Measurements from ENCODE around the gene FYB1.
"Not testable (repeated sequence)": the region's sequence is repeated elsewhere in the genome, so short reads cannot be mapped to it uniquely, and the experiment has no call there.

Gene FYB1

GRCh38 chr5:39189292-39189955, 29.9 kb downstream of the FYB1 start:
- H3K4me3 ChIP-seq (ENCODE audit: low read length): no peak overlapping the region
- H3K36me3 ChIP-seq (ENCODE audit: insufficient read depth, low read depth, low read length): no peaks in the 10 kb centered on the region
- H3K27me3 ChIP-seq (ENCODE audit: insufficient read depth, low read length): no peaks in the 10 kb centered on the region
- no peak overlapping the region for H3K9ac ChIP-seq (ENCODE audit: low read depth, low read length)
- H3K9me3 ChIP-seq (ENCODE audit: insufficient read depth, low read depth, low read length): no peaks in the 10 kb centered on the region
- H3K27ac ChIP-seq (ENCODE audit: low read length): no peak overlapping the region
- H3K4me1 ChIP-seq (ENCODE audit: insufficient read depth, low read length): no peaks in the 10 kb centered on the region

DNA sequence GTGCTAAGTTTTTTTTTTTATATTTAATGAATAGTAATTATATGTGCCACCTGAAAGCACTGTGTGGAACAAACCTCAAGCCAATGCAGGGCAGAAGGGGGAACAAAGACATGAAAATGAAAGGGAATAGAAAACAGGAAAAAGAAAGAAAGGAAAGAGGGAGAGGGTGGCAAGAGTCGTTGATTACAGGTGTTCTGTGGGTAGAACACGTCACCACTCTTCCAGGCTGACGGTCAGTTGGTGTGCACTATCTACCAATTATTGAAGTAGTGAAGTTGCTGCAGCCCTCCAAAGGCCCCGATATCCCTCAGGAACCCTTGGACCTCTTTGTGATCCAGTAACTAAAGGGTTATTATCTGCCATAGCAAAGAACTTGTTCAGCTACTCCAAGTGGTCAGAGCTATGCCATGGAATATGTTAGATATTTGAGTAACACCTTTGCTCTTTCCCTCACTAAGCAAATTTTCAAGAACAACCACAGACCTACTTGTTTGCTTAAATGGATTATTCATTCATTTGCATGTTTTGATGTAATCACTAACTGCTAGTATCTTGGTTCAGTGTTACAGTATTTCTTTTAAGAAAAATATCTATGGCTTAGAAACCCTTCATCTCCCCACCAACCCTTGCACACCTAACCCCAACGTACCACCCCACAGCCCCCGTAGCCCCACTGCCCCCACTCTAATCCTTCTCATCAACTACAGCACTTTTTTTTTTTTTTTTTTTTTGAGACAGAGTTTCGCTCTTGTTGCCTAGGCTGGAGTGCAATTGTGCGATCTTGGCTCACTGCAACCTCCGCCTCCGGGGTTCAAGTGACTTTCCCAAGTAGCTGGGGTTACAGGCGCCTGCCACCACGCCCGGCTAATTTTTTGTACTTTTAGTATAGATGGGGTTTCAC, 31.3 kb downstream of the FYB1 start:
- Histone ChIP-seq H3K27ac (ENCODE audit: low read length) (no peak overlapping the region), H3K36me3 (ENCODE audit: insufficient read depth, low read depth, low read length) (no peaks in the 10 kb centered on the region), H3K27me3 (ENCODE audit: insufficient read depth, low read length) (no peaks in the 10 kb centered on the region), H3K9me3 (ENCODE audit: insufficient read depth, low read depth, low read length) (no peaks in the 10 kb centered on the region), H3K4me3 (ENCODE audit: low read length) (no peak overlapping the region), H3K4me1 (ENCODE audit: insufficient read depth, low read length) (no peaks in the 10 kb centered on the region), H3K9ac (ENCODE audit: low read depth, low read length) (no peak overlapping the region)

DNA sequence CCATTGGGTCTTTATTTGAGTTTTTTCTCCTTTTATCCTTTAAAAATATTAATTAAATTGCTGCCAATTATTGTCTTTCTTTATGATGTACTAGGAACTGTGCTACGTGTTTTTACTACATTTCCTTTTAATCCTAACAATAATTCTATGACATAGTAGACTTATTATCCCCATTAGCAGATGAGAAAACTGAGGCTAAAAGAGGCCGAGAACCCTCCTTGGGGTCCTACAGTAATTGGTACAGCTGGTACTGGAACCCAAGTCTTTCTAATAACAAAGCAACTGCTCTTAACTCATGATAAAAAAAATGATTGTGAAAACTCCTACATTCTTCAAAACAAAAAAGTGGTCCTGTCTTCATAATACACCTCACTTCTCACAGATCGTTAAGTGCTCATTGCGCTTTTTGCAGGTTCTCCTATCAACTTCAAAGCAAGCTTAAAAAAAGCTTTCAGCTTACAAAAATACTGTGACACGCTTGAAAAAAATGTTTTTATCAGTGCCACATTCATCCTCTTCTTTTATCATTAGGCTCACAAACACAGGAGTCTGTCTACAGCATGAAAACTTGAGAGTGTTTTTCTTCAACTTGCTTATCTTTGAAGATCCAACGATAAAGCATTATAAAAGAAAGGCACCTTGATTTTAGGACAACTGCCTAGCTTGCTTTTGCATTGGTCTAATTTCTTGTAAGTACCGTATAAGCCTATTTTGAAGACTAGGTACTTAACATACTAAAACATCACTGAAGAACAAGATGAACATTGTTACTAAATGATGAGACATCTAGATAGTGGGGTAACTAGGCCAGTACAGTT, 32.4 kb downstream of the FYB1 start:
- no peaks in the 10 kb centered on the region for H3K36me3 ChIP-seq (ENCODE audit: insufficient read depth, low read depth, low read length)
- no peak overlapping the region for H3K9ac ChIP-seq (ENCODE audit: low read depth, low read length)
- no peak overlapping the region for H3K4me3 ChIP-seq (ENCODE audit: low read length)
- H3K27me3 ChIP-seq (ENCODE audit: insufficient read depth, low read length): no peaks in the 10 kb centered on the region
- H3K9me3 ChIP-seq (ENCODE audit: insufficient read depth, low read depth, low read length): no peaks in the 10 kb centered on the region
- no peaks in the 10 kb centered on the region for H3K4me1 ChIP-seq (ENCODE audit: insufficient read depth, low read length)
- H3K27ac ChIP-seq (ENCODE audit: low read length): no peak overlapping the region

GRCh38 chr5:39186289-39186688, 33.1 kb downstream of the FYB1 start:
- no peaks in the 10 kb centered on the region for H3K27me3 ChIP-seq (ENCODE audit: insufficient read depth, low read length)
- no peaks in the 10 kb centered on the region for H3K4me1 ChIP-seq (ENCODE audit: insufficient read depth, low read length)
- no peak overlapping the region for H3K4me3 ChIP-seq (ENCODE audit: low read length)
- no peak overlapping the region for H3K27ac ChIP-seq (ENCODE audit: low read length)
- H3K36me3 ChIP-seq (ENCODE audit: insufficient read depth, low read depth, low read length): no peaks in the 10 kb centered on the region
- H3K9ac ChIP-seq (ENCODE audit: low read depth, low read length): no peak overlapping the region
- H3K9me3 ChIP-seq (ENCODE audit: insufficient read depth, low read depth, low read length): no peaks in the 10 kb centered on the region

DNA sequence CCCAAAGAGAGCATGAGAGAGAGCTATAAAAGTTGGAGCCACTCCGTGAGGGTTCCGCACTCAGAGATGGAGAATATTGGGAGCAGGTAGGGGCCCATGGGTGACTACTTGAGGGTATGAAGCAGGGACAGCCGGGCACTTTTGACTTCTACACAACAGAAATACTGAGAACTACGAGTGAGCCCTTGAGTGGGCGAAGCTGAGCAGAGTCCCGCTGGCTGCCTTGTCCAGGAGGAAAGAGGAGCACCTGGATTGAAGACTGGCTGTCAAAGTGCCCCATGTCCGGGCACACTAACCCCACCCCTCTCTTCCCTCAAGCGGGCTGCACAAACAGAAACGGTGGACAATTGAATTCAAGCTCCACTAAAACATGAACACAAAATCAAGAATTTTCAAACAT, 33.6 kb downstream of the FYB1 start:
- Histone ChIP-seq H3K36me3 (ENCODE audit: insufficient read depth, low read depth, low read length) (no peaks in the 10 kb centered on the region), H3K4me1 (ENCODE audit: insufficient read depth, low read length) (no peaks in the 10 kb centered on the region), H3K9ac (ENCODE audit: low read depth, low read length) (no peak overlapping the region), H3K4me3 (ENCODE audit: low read length) (no peak overlapping the region), H3K27me3 (ENCODE audit: insufficient read depth, low read length) (no peaks in the 10 kb centered on the region), H3K9me3 (ENCODE audit: insufficient read depth, low read depth, low read length) (no peaks in the 10 kb centered on the region), H3K27ac (ENCODE audit: low read length) (no peak overlapping the region)

GRCh38 chr5:39179561-39179960, 39.8 kb downstream of the FYB1 start:
- not testable (repeated sequence) for H3K4me1 ChIP-seq (ENCODE audit: insufficient read depth, low read length); H3K4me3 ChIP-seq (ENCODE audit: low read length); H3K9ac ChIP-seq (ENCODE audit: low read depth, low read length); H3K36me3 ChIP-seq (ENCODE audit: insufficient read depth, low read depth, low read length); H3K9me3 ChIP-seq (ENCODE audit: insufficient read depth, low read depth, low read length); H3K27me3 ChIP-seq (ENCODE audit: insufficient read depth, low read length); H3K27ac ChIP-seq (ENCODE audit: low read length)

DNA sequence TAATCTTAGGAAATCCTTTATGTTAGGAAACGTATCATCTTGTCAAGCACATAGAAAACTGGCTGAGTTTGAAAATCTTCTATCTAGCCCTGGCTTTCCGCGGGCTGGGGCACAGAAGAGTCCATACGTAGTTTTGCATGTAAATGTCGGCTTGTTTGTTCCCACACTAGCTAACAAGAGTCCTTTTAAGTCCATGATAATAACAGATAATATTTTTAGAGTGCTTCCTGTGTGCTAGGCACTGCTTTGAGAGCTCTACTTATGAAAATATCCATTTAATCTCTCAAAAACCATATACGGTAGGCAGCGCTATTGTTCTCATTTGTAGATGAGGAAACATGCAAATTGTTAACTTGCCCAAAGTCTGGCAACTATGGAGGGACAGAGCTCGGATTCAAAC, 40.5 kb downstream of the FYB1 start:
- Histone ChIP-seq H3K36me3 (ENCODE audit: insufficient read depth, low read depth, low read length) (no peaks in the 10 kb centered on the region), H3K4me3 (ENCODE audit: low read length) (no peak overlapping the region), H3K9ac (ENCODE audit: low read depth, low read length) (no peak overlapping the region), H3K4me1 (ENCODE audit: insufficient read depth, low read length) (no peaks in the 10 kb centered on the region), H3K27ac (ENCODE audit: low read length) (no peak overlapping the region), H3K9me3 (ENCODE audit: insufficient read depth, low read depth, low read length) (no peaks in the 10 kb centered on the region), H3K27me3 (ENCODE audit: insufficient read depth, low read length) (no peaks in the 10 kb centered on the region)

GRCh38 chr5:39178171-39178570, 41.2 kb downstream of the FYB1 start:
- no peak overlapping the region for H3K4me3 ChIP-seq (ENCODE audit: low read length)
- H3K27me3 ChIP-seq (ENCODE audit: insufficient read depth, low read length): no peaks in the 10 kb centered on the region
- H3K9ac ChIP-seq (ENCODE audit: low read depth, low read length): no peak overlapping the region
- H3K9me3 ChIP-seq (ENCODE audit: insufficient read depth, low read depth, low read length): no peaks in the 10 kb centered on the region
- H3K4me1 ChIP-seq (ENCODE audit: insufficient read depth, low read length): no peaks in the 10 kb centered on the region
- no peaks in the 10 kb centered on the region for H3K36me3 ChIP-seq (ENCODE audit: insufficient read depth, low read depth, low read length)
- no peak overlapping the region for H3K27ac ChIP-seq (ENCODE audit: low read length)

DNA sequence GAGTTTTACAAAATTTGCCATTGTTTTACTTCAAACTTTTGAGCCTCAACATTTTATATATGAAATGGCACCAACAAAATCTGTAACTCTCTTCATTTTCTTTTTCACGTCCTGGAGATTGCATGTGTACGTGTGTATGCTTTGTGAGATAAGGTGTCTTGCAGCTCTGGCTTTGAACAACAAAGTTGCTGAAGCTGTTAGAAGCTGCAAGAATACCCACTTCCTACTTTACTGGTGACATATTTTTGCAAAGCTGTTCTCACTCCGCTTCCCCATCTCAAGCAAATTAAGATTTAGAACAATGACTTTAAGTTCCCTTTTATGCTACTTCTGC, 41.8 kb downstream of the FYB1 start:
- no peak overlapping the region for H3K4me3 ChIP-seq (ENCODE audit: low read length)
- H3K36me3 ChIP-seq (ENCODE audit: insufficient read depth, low read depth, low read length): no peaks in the 10 kb centered on the region
- H3K9me3 ChIP-seq (ENCODE audit: insufficient read depth, low read depth, low read length): no peaks in the 10 kb centered on the region
- no peak overlapping the region for H3K27ac ChIP-seq (ENCODE audit: low read length)
- H3K4me1 ChIP-seq (ENCODE audit: insufficient read depth, low read length): no peaks in the 10 kb centered on the region
- no peaks in the 10 kb centered on the region for H3K27me3 ChIP-seq (ENCODE audit: insufficient read depth, low read length)
- no peak overlapping the region for H3K9ac ChIP-seq (ENCODE audit: low read depth, low read length)

DNA sequence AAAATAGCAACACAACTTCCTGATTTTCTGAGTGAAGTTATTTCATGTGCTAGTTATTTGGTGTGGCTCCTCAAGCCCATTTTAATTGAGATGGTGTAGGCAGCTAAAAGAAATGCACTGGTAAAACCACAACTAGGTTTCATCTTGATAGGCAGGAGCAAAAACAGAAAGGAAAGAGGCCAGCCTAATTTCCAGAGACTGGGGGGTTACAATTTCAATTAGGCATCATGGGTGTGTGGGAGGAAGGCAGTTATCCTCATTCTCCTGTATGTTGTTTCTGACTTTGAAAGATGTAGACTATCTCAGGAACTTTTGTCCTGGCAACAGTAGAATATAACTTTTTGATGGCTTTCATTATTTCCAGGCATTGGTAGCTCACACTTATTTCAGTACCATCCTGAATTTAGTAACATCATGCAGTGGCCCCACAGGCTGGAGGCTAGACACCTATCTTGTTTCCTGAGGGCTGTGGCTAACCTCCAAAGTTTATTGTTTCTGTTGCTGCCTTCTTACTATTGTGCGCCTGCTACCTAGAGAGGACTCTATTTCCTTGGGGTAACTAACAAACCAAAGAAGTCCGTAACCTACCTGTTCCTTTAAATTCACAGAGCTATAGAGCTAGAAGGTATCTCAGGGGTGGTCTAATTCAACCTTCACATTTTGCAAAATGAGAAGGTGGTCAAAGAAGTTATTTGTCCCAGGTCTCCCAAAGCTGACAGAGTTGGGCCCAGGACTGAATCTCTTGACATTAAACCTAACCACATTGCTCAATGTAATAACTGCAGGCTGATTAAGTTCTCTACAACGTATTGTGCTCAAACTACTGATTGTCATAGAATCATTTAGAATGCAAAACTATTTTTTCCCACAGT, 42.4 kb downstream of the FYB1 start:
- Histone ChIP-seq H3K9ac (ENCODE audit: low read depth, low read length) (no peak overlapping the region), H3K27me3 (ENCODE audit: insufficient read depth, low read length) (no peaks in the 10 kb centered on the region), H3K27ac (ENCODE audit: low read length) (no peak overlapping the region), H3K4me1 (ENCODE audit: insufficient read depth, low read length) (no peaks in the 10 kb centered on the region), H3K36me3 (ENCODE audit: insufficient read depth, low read depth, low read length) (no peaks in the 10 kb centered on the region), H3K9me3 (ENCODE audit: insufficient read depth, low read depth, low read length) (no peaks in the 10 kb centered on the region), H3K4me3 (ENCODE audit: low read length) (no peak overlapping the region)

DNA sequence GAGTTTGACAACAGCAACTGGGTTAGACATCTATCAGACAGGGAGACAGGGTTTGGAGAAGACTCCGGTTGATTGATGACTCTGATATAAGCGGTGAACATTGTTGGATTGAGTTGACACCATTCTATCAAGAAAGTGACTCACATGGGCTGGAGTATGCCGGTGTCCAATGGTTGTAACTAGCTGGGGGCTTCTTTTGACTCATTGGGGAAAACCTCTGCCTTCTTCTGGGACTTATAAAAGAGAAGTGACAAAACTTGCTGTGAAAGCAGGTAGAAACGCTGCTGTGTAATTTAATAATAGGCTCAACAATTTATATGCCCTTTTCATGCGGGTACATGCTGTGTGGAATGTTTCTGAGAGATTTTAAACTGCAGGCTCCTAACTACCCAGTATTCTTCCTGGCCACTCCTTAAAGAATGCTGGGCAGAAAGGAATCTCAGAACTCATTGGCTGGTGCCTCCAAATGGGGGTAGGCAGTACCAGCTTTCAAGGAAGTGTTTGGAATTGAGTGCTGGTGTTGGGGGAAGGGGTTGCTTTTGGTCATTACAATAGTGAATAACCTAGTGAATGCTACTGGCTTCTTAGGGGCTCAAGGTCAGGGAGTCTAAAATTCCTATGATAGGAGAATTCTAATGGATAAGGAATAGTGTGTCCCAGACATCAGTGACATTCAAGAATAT, 43.9 kb downstream of the FYB1 start:
- Histone ChIP-seq H3K36me3 (ENCODE audit: insufficient read depth, low read depth, low read length) (no peaks in the 10 kb centered on the region), H3K27me3 (ENCODE audit: insufficient read depth, low read length) (no peaks in the 10 kb centered on the region), H3K9ac (ENCODE audit: low read depth, low read length) (no peak overlapping the region), H3K4me1 (ENCODE audit: insufficient read depth, low read length) (no peaks in the 10 kb centered on the region), H3K4me3 (ENCODE audit: low read length) (no peak overlapping the region), H3K9me3 (ENCODE audit: insufficient read depth, low read depth, low read length) (no peaks in the 10 kb centered on the region), H3K27ac (ENCODE audit: low read length) (no peak overlapping the region)
